Measurements from ENCODE around the gene S100B. TPM values are rescaled to one million over a fixed set of nuclear protein-coding genes. Genes with fewer than 3 reads are reported as not detected.

S100B gene
- total RNA-seq, 1 experiment from 2014 or later: not detected

DNA sequence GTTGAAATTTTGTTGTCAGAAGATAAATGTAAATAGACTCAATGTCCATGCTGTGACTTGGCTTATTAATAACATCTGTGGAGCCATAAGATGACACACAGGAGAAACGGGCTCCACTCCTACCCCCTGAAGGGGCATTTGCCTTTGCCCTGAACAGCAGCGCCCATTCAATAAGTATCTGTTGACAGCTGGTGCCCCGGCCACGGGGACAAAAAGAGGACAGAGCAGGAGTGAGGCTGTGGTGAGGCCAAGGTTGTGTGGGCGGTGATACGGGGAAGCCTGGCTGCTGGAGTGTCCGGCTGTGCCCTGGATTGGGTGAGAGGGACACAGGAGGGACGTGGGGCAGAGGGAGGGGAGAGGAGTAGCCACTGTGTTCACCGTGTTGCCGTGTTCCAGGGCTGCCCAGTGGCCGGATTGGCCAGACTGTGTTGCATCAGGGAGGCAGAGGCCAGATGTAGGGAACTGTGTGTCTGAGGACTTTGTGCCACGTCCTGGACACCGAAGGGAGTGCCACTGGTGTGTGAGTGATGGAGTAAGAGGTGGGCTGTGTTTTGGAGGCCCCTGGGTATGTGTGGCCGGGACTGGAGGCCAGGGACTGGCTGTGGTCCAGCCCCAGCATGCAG lies 45.7 kb upstream of the S100B start:
- intact Hi-C loops (cut with micrococcal nuclease): no loop called here
- H4K20me1 ChIP-seq (ENCODE audit: insufficient read depth): no peaks in the 10 kb centered on the region
- no peaks in the 10 kb centered on the region for H3K27me3 ChIP-seq (ENCODE audit: insufficient read depth, low read length)
- no TSS peak for BruUV-seq (replicated peaks)
- no peaks in the 10 kb centered on the region for H3K9me2 ChIP-seq (ENCODE audit: insufficient read depth)
- peaks cover 49 to 54% of the 10 kb centered on the region in 2 experiments for H3K36me3 ChIP-seq (ENCODE audit: control insufficient read depth in 1 of 2, insufficient read depth in 2 of 2, low read length in 2 of 2)
- ChIA-PET POLR2A (no interaction called here), RAD21 (ENCODE audit: low non-redundant PET in 1 of 2, low total read pairs in 2 of 2, uncharacterized antibody in 2 of 2, unreplicated experiment in 2 of 2) (no interaction called here), CTCF (no interaction called here)
- 0 out of 4 replicates have a peak, but pooled peaks cover 0 to 6% of the 10 kb centered on the region in 2 experiments for H3K9me3 ChIP-seq (ENCODE audit: control insufficient read depth in 1 of 2, insufficient read depth in 1 of 2, low read depth in 1 of 2, low read length in 2 of 2)
- H3K4me2 ChIP-seq (ENCODE audit: low read length): no peak overlapping the region
- H3K4me1 ChIP-seq (ENCODE audit: control insufficient read depth in 1 of 2, insufficient read depth in 2 of 2, low read length in 2 of 2): no peaks in the 10 kb centered on the region
- H3K27ac ChIP-seq (ENCODE audit: low read depth, low read length): no peak overlapping the region
- H3K9ac ChIP-seq (ENCODE audit: low read length): no peak overlapping the region
- TF ChIP-seq EGR1 (IDR thresholded peaks at IDR 0.05; ENCODE audit: low read depth): no peak
- TF ChIP-seq POLR2AphosphoS5 (IDR thresholded peaks at IDR 0.05; ENCODE audit: low read depth, low read length): no peak
- TF ChIP-seq, protein P1, sequence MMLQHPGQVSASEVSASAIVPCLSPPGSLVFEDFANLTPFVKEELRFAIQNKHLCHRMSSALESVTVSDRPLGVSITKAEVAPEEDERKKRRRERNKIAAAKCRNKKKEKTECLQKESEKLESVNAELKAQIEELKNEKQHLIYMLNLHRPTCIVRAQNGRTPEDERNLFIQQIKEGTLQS (IDR thresholded peaks at IDR 0.05): no peak
- TF ChIP-seq, protein P2, sequence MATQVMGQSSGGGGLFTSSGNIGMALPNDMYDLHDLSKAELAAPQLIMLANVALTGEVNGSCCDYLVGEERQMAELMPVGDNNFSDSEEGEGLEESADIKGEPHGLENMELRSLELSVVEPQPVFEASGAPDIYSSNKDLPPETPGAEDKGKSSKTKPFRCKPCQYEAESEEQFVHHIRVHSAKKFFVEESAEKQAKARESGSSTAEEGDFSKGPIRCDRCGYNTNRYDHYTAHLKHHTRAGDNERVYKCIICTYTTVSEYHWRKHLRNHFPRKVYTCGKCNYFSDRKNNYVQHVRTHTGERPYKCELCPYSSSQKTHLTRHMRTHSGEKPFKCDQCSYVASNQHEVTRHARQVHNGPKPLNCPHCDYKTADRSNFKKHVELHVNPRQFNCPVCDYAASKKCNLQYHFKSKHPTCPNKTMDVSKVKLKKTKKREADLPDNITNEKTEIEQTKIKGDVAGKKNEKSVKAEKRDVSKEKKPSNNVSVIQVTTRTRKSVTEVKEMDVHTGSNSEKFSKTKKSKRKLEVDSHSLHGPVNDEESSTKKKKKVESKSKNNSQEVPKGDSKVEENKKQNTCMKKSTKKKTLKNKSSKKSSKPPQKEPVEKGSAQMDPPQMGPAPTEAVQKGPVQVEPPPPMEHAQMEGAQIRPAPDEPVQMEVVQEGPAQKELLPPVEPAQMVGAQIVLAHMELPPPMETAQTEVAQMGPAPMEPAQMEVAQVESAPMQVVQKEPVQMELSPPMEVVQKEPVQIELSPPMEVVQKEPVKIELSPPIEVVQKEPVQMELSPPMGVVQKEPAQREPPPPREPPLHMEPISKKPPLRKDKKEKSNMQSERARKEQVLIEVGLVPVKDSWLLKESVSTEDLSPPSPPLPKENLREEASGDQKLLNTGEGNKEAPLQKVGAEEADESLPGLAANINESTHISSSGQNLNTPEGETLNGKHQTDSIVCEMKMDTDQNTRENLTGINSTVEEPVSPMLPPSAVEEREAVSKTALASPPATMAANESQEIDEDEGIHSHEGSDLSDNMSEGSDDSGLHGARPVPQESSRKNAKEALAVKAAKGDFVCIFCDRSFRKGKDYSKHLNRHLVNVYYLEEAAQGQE (IDR thresholded peaks at IDR 0.05; ENCODE audit: low read depth): no peak
- TF ChIP-seq ELF1 (IDR thresholded peaks at IDR 0.05; ENCODE audit: borderline replicate concordance, low read depth): no peak
- no peak for TF ChIP-seq SRF (IDR thresholded peaks at IDR 0.05; ENCODE audit: low read depth)
- TF ChIP-seq EZH2 (IDR thresholded peaks at IDR 0.05): no peak
- no peak for TF ChIP-seq POLR2A (IDR thresholded peaks at IDR 0.05; ENCODE audit: borderline replicate concordance, extremely low read depth, insufficient read depth, insufficient read length)
- no peak for TF ChIP-seq YY1 (IDR thresholded peaks at IDR 0.05; ENCODE audit: extremely low read depth, insufficient replicate concordance, low read depth, low read length)
- no peak for TF ChIP-seq FOSL1 (IDR thresholded peaks at IDR 0.05; ENCODE audit: low read depth)
- no peak for TF ChIP-seq TCF7L2 (IDR thresholded peaks at IDR 0.05; ENCODE audit: borderline replicate concordance, extremely low read depth, insufficient read depth, insufficient read length)
- TF ChIP-seq EZH2phosphoT487 (IDR thresholded peaks at IDR 0.05; ENCODE audit: borderline replicate concordance): no peak
- ATAC-seq (no peak), DNase-seq (ENCODE audit: low read depth, low spot score) (no peak)
- H3K79me2 ChIP-seq (ENCODE audit: insufficient read depth, low read length): peaks cover 3% of the 10 kb centered on the region; the same call in 1 of the 2 replicates
- no peak overlapping the region for H2AFZ ChIP-seq (ENCODE audit: low read depth, low read length, poor library complexity, severe bottlenecking)
- no peak overlapping the region for H3K4me3 ChIP-seq (replicated peaks in 1 of 2; ENCODE audit: low read depth in 1 of 2, low read length in 2 of 2)
